CD4-positive, alpha-beta memory T cell (primary cell): ENCODE data around the gene CPXM2. TPM values are rescaled to one million over a fixed set of nuclear protein-coding genes. Genes with fewer than 3 reads are reported as not detected.

Source experiments
- CTCF ChIA-PET: fragments of 350-600 bp; sonication (Branson Sonifier 250); formaldehyde crosslinking; loops from one replicate; lab custom pipeline; 2021; ENCODE audit warnings: inconsistent platforms; ENCODE audit not compliant: partially characterized antibody; lab: Charles Lee
- POLR2A ChIA-PET: fragments of 350-600 bp; sonication (Branson Sonifier 250); formaldehyde crosslinking; loops from one replicate; lab custom pipeline; 2021; ENCODE audit not compliant: partially characterized antibody; lab: Charles Lee
- DNase-seq, 5 donors: peaks; one replicate each; pipeline versions ENCODE4 v3.0.0 to v3.0.0-alpha.2; 2020 to 2022; ENCODE audit warnings: mixed read lengths in 1 of 5
- H3K27ac ChIP-seq: one replicate; pipeline ENCODE4 v1.7.0; 2013; ENCODE audit warnings: low read depth, low read length
- H3K27me3 ChIP-seq: 2 replicates; pipeline ENCODE4 v1.7.0; 2013; ENCODE audit warnings: mild to moderate bottlenecking, low read length, moderate library complexity; ENCODE audit not compliant: insufficient read depth
- H3K36me3 ChIP-seq: 2 replicates; pipeline ENCODE4 v1.7.0; 2013; ENCODE audit warnings: mild to moderate bottlenecking, low read length, moderate library complexity; ENCODE audit not compliant: insufficient read depth
- H3K4me1 ChIP-seq: 2 replicates; pipeline ENCODE4 v1.7.0; 2013; ENCODE audit warnings: mild to moderate bottlenecking, low read length, moderate library complexity; ENCODE audit not compliant: insufficient read depth
- H3K4me3 ChIP-seq, 2 donors: one replicate each; pipeline ENCODE4 v1.7.0; 2013; ENCODE audit warnings: low read length in 2 of 2, mild to moderate bottlenecking in 1 of 2
- H3K9me3 ChIP-seq, 2 donors: one replicate each; pipeline ENCODE4 v1.7.0; 2013; ENCODE audit warnings: low read length in 2 of 2, control low read depth in 1 of 2; ENCODE audit not compliant: control insufficient read depth in 1 of 2
- H3K27ac Mint-ChIP-seq, 7 donors: one replicate each; pipeline ENCODE4 v1.8.0; 2020 to 2021; ENCODE audit warnings: mixed read lengths in 7 of 7, mild to moderate bottlenecking in 6 of 7, inconsistent platforms in 3 of 7, moderate library complexity in 3 of 7
- H3K27me3 Mint-ChIP-seq, 2 donors: one replicate each; pipeline ENCODE4 v1.8.0; 2020 to 2021; ENCODE audit warnings: mixed read lengths in 2 of 2
- H3K36me3 Mint-ChIP-seq, 2 donors: one replicate each; pipeline ENCODE4 v1.8.0; 2020 to 2021; ENCODE audit warnings: mixed read lengths in 2 of 2, inconsistent platforms in 1 of 2, mild to moderate bottlenecking in 1 of 2
- H3K4me1 Mint-ChIP-seq, 4 donors: one replicate each; pipeline ENCODE4 v1.8.0; 2020 to 2021; ENCODE audit warnings: mixed read lengths in 4 of 4, mild to moderate bottlenecking in 1 of 4
- H3K4me3 Mint-ChIP-seq, 8 donors: one replicate each; pipeline ENCODE4 v1.8.0; 2020 to 2021; ENCODE audit warnings: mixed read lengths in 8 of 8, mild to moderate bottlenecking in 7 of 8, moderate library complexity in 6 of 8, inconsistent platforms in 3 of 8
- H3K9me3 Mint-ChIP-seq, 8 donors: one replicate each; pipeline ENCODE4 v1.8.0; 2020 to 2021; ENCODE audit warnings: mixed read lengths in 8 of 8, mild to moderate bottlenecking in 5 of 8, inconsistent platforms in 3 of 8, moderate library complexity in 1 of 8
- intact Hi-C: fragments of 100-400 bp; cut with micrococcal nuclease; formaldehyde crosslinking; loops from one replicate; pipeline ENCODE4 v1.15.1; 2023
- polyA plus RNA-seq, 2 donors: library from polyadenylated mRNA; unstranded; fragments of 300-500 nt; fragmentation: Illumina TruSeq; gene quantifications; one replicate each; pipeline ENCODE4 v1.2.3, GENCODE V29; 2021
- total RNA-seq, 2 experiments: library from RNA; stranded (reverse); gene quantifications; one replicate each; pipeline ENCODE4 v1.2.3, GENCODE V29; 2021

CPXM2 gene
- total and polyA plus RNA-seq, 4 experiments from 2014 or later, result not detected

GRCh38 chr10:123912466-123912865 is 20.9 kb upstream of the CPXM2 start:
- DNase-seq, result no peak
- intact Hi-C loops, result no loop called here
- Mint-ChIP-seq H3K4me3 (no peak overlapping the region), H3K4me1 (no peaks in the 10 kb centered on the region), H3K27ac (no peak overlapping the region), H3K9me3 (peaks cover 0 to 10% (median 5%) of the 10 kb centered on the region in 8 donors), H3K27me3 (peaks cover 10 to 30% of the 10 kb centered on the region in 2 donors), H3K36me3 (no peaks in the 10 kb centered on the region)
- H3K4me3 ChIP-seq, result no peak overlapping the region
- H3K4me1 ChIP-seq, result no peaks in the 10 kb centered on the region
- ChIA-PET CTCF (no interaction called here), POLR2A (no interaction called here)
- H3K9me3 ChIP-seq, result no peaks in the 10 kb centered on the region
- no peaks in the 10 kb centered on the region for H3K36me3 ChIP-seq
- H3K27ac ChIP-seq, result no peak overlapping the region
- no peaks in the 10 kb centered on the region for H3K27me3 ChIP-seq

DNA sequence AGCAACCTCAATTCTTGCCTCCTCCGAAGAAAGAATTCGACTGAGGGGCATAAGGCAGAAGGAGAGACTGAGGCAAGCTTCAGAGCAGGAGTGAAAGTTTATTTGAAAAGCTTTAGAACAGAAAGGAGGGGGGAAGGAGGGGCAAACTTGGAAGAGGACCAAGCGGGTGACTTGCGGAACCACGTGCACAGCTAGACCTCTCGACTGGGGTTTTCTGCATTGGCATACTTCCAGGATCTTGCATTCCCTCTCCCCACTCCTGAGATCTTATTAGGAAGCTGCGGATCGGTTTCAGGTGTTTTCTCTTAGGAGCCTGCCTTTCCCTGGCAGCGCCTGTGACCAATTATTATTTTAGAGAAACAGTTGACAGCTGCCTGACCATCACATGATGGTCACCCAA is 20.3 kb upstream of the CPXM2 start:
- POLR2A ChIA-PET, result no interaction called here
- H3K27ac ChIP-seq, result no peak overlapping the region
- CTCF ChIA-PET, result no interaction called here
- H3K4me3 ChIP-seq, result no peak overlapping the region
- H3K4me1 Mint-ChIP-seq, result no peaks in the 10 kb centered on the region
- no peak for DNase-seq
- intact Hi-C loops, result no loop called here
- no peaks in the 10 kb centered on the region for H3K27me3 ChIP-seq
- no peak overlapping the region for H3K4me3 Mint-ChIP-seq
- H3K27ac Mint-ChIP-seq, result no peak overlapping the region
- no peaks in the 10 kb centered on the region for H3K36me3 Mint-ChIP-seq
- no peaks in the 10 kb centered on the region for H3K36me3 ChIP-seq
- peaks cover 0 to 9% (median 4%) of the 10 kb centered on the region in 8 donors for H3K9me3 Mint-ChIP-seq
- no peaks in the 10 kb centered on the region for H3K4me1 ChIP-seq
- no peaks in the 10 kb centered on the region for H3K9me3 ChIP-seq
- H3K27me3 Mint-ChIP-seq, result peaks cover 13 to 28% of the 10 kb centered on the region in 2 donors

GRCh38 chr10:123909866-123910265 is 18.3 kb upstream of the CPXM2 start:
- Histone ChIP-seq H3K27me3 (no peaks in the 10 kb centered on the region), H3K36me3 (no peaks in the 10 kb centered on the region), H3K4me3 (no peak overlapping the region), H3K27ac (no peak overlapping the region), H3K4me1 (no peaks in the 10 kb centered on the region), H3K9me3 (no peaks in the 10 kb centered on the region)
- H3K4me3 Mint-ChIP-seq, result no peak overlapping the region
- DNase-seq, result no peak
- intact Hi-C loops, result no loop called here
- peaks cover 0 to 8% (median 3%) of the 10 kb centered on the region in 8 donors for H3K9me3 Mint-ChIP-seq
- no peaks in the 10 kb centered on the region for H3K4me1 Mint-ChIP-seq
- no peak overlapping the region for H3K27ac Mint-ChIP-seq
- peaks cover 14 to 23% of the 10 kb centered on the region in 2 donors for H3K27me3 Mint-ChIP-seq
- POLR2A ChIA-PET, result no interaction called here
- CTCF ChIA-PET, result no interaction called here
- no peaks in the 10 kb centered on the region for H3K36me3 Mint-ChIP-seq

DNA sequence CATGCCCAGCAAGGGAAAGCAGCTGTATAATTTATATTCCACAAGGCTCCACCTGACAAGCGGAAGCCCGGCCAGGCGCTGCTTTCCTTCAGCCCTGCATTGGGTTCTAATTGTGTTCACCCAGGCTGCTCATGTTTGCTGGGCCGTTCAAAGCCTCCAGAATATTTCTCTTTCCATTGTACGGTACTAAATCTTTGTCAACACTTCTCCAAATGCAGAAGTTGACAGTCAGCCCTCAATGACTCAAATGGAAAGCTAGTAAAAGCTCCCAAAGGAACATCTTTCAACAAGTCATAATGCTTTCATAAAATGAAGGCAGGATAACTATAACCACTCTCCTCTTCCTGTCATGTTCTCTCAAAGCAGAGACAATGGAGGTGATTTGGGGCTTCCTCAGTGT is 17.8 kb upstream of the CPXM2 start:
- ChIA-PET CTCF (no interaction called here), POLR2A (no interaction called here)
- Histone ChIP-seq H3K27me3 (no peaks in the 10 kb centered on the region), H3K27ac (no peak overlapping the region), H3K36me3 (no peaks in the 10 kb centered on the region), H3K9me3 (no peaks in the 10 kb centered on the region), H3K4me1 (no peaks in the 10 kb centered on the region), H3K4me3 (no peak overlapping the region)
- H3K27me3 Mint-ChIP-seq, result peaks cover 14 to 19% of the 10 kb centered on the region in 2 donors
- H3K4me3 Mint-ChIP-seq, result no peak overlapping the region
- no peaks in the 10 kb centered on the region for H3K4me1 Mint-ChIP-seq
- H3K9me3 Mint-ChIP-seq, result peaks cover 0 to 8% (median 3%) of the 10 kb centered on the region in 8 donors
- no peak overlapping the region for H3K27ac Mint-ChIP-seq
- no peak for DNase-seq
- intact Hi-C loops, result no loop called here
- no peaks in the 10 kb centered on the region for H3K36me3 Mint-ChIP-seq

DNA sequence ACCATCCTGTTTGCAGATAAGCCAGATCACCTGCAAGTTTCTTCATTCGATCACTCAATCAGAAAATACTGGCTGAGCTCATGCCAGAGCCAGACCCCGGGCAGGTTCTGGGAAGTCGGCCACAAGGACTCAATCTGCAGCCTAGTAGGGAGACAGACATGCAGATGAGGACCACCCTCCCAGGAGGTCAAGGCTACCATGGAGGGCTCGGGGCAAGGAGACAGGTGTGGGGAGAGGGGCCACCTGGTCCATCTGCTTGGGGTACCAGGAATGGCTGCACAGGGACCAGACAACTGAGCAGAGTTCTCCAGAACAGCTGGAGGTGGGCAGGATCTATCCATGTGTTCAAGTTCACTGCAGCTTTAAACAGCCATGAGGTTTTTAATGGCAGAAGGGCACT is 16.8 kb upstream of the CPXM2 start:
- POLR2A ChIA-PET, result no interaction called here
- no peak for DNase-seq
- no peaks in the 10 kb centered on the region for H3K9me3 ChIP-seq
- Mint-ChIP-seq H3K36me3 (no peaks in the 10 kb centered on the region), H3K27me3 (peaks cover 13 to 14% of the 10 kb centered on the region in 2 donors), H3K27ac (no peak overlapping the region), H3K9me3 (peaks cover 0 to 8% (median 3%) of the 10 kb centered on the region in 8 donors), H3K4me1 (no peaks in the 10 kb centered on the region), H3K4me3 (no peak overlapping the region)
- H3K4me3 ChIP-seq, result no peak overlapping the region
- intact Hi-C loops, result no loop called here
- CTCF ChIA-PET, result no interaction called here
- H3K27me3 ChIP-seq, result no peaks in the 10 kb centered on the region
- H3K36me3 ChIP-seq, result no peaks in the 10 kb centered on the region
- no peak overlapping the region for H3K27ac ChIP-seq
- H3K4me1 ChIP-seq, result no peaks in the 10 kb centered on the region

GRCh38 chr10:123906884-123907652 is 15.5 kb upstream of the CPXM2 start:
- H3K36me3 ChIP-seq, result no peaks in the 10 kb centered on the region
- ChIA-PET CTCF (no interaction called here), POLR2A (no interaction called here)
- no peaks in the 10 kb centered on the region for H3K9me3 ChIP-seq
- H3K4me3 ChIP-seq, result no peak overlapping the region
- H3K4me1 Mint-ChIP-seq, result no peaks in the 10 kb centered on the region
- H3K27ac Mint-ChIP-seq, result no peak overlapping the region
- H3K27me3 Mint-ChIP-seq, result peaks cover 13 to 14% of the 10 kb centered on the region in 2 donors
- no peak overlapping the region for H3K4me3 Mint-ChIP-seq
- H3K27me3 ChIP-seq, result no peaks in the 10 kb centered on the region
- peaks cover 0 to 8% (median 3%) of the 10 kb centered on the region in 8 donors for H3K9me3 Mint-ChIP-seq
- H3K27ac ChIP-seq, result no peak overlapping the region
- no peaks in the 10 kb centered on the region for H3K36me3 Mint-ChIP-seq
- intact Hi-C loops, result no loop called here
- no peaks in the 10 kb centered on the region for H3K4me1 ChIP-seq
- DNase-seq, result no peak

DNA sequence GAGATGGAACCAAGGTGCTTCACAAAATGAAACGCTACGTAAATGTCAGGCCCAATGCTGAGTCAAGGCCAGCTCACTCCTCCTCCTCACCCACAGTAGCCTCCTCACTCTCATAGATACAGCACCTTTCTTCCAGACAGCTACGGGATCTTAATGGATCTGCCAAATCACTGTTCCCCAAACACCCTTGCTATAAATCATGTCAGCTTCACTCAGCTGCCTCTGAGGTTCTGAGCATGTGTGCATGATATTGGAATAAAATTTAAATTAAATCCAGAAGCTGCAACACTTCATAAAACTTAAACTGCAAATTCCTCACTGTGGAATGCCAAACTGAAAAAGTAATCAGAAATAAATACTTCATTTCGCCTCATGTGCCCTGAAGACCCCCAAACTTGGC is 14.7 kb upstream of the CPXM2 start:
- no peak overlapping the region for H3K4me3 ChIP-seq
- no peak for DNase-seq
- no peaks in the 10 kb centered on the region for H3K4me1 ChIP-seq
- peaks cover 10 to 11% of the 10 kb centered on the region in 2 donors for H3K27me3 Mint-ChIP-seq
- intact Hi-C loops, result no loop called here
- H3K27ac ChIP-seq, result no peak overlapping the region
- H3K27ac Mint-ChIP-seq, result no peak overlapping the region
- peaks cover 0 to 8% (median 3%) of the 10 kb centered on the region in 8 donors for H3K9me3 Mint-ChIP-seq
- no peaks in the 10 kb centered on the region for H3K27me3 ChIP-seq
- POLR2A ChIA-PET, result no interaction called here
- no peaks in the 10 kb centered on the region for H3K4me1 Mint-ChIP-seq
- no peaks in the 10 kb centered on the region for H3K36me3 ChIP-seq
- H3K36me3 Mint-ChIP-seq, result no peaks in the 10 kb centered on the region
- CTCF ChIA-PET, result no interaction called here
- no peak overlapping the region for H3K4me3 Mint-ChIP-seq
- H3K9me3 ChIP-seq, result no peaks in the 10 kb centered on the region
